H9 (cell line): Measurements from ENCODE around the gene SLC35F3. TPM values are rescaled to one million over a fixed set of nuclear protein-coding genes. Genes with fewer than 3 reads are reported as not detected.

Experiments used
- DNase-seq: peaks from one replicate; pipeline ENCODE4 v3.0.0-alpha.2; 2017
- H2AFZ ChIP-seq: one replicate; pipeline ENCODE4 v1.6.1; 2013; ENCODE audit warnings: mild to moderate bottlenecking, low read length, control low read depth, moderate library complexity
- H2AK5ac ChIP-seq: 2 replicates; pipeline ENCODE4 v1.6.1; 2013; ENCODE audit warnings: low read length, control low read depth, mixed read lengths; ENCODE audit not compliant: insufficient read length
- H2BK120ac ChIP-seq: one replicate; pipeline ENCODE4 v1.6.1; 2013; ENCODE audit warnings: low read depth, mild to moderate bottlenecking, low read length, control low read depth, inconsistent platforms; ENCODE audit not compliant: poor library complexity, severe bottlenecking
- H2BK12ac ChIP-seq: 2 replicates; pipeline ENCODE4 v1.6.1; 2013; ENCODE audit warnings: low read length, control low read depth, mixed read lengths, low read depth; ENCODE audit not compliant: insufficient read length
- H2BK15ac ChIP-seq: 2 replicates; pipeline ENCODE4 v1.6.1; 2013; ENCODE audit warnings: low read depth, low read length, control low read depth
- H2BK20ac ChIP-seq: one replicate; pipeline ENCODE4 v1.6.1; 2013; ENCODE audit warnings: low read depth, mild to moderate bottlenecking, low read length, control low read depth, inconsistent platforms; ENCODE audit not compliant: poor library complexity, severe bottlenecking
- H2BK5ac ChIP-seq: 2 replicates; pipeline ENCODE4 v1.6.1; 2013; ENCODE audit warnings: low read length, control low read depth, mixed read lengths; ENCODE audit not compliant: insufficient read length
- H3K14ac ChIP-seq: 2 replicates; pipeline ENCODE4 v1.6.1; 2013; ENCODE audit warnings: low read length, control low read depth; ENCODE audit not compliant: insufficient read depth
- H3K18ac ChIP-seq: 2 replicates; pipeline ENCODE4 v1.6.1; 2013; ENCODE audit warnings: low read depth, mild to moderate bottlenecking, mixed read lengths, low read length, control low read depth; ENCODE audit not compliant: insufficient read length
- H3K23ac ChIP-seq: 2 replicates; pipeline ENCODE4 v1.6.1; 2013; ENCODE audit warnings: low read length, control low read depth, mixed read lengths, low read depth; ENCODE audit not compliant: insufficient read length
- H3K23me2 ChIP-seq: 2 replicates; pipeline ENCODE4 v1.6.1; 2013; ENCODE audit warnings: low read depth, mild to moderate bottlenecking, mixed read lengths, low read length, control low read depth; ENCODE audit not compliant: insufficient read length, poor library complexity, severe bottlenecking
- H3K27ac ChIP-seq: 2 replicates; pipeline ENCODE4 v1.5.1; 2013; ENCODE audit warnings: low read length, control low read depth, mixed read lengths, low read depth; ENCODE audit not compliant: insufficient read length
- H3K27me3 ChIP-seq: 2 replicates; pipeline ENCODE4 v1.6.1; 2013; ENCODE audit warnings: low read length, control low read depth, inconsistent platforms; ENCODE audit not compliant: insufficient read depth
- H3K4ac ChIP-seq: 2 replicates; pipeline ENCODE4 v1.6.1; 2013; ENCODE audit warnings: low read depth, mild to moderate bottlenecking, control low read depth, inconsistent platforms, low read length, moderate library complexity
- H3K4me1 ChIP-seq: 2 replicates; pipeline ENCODE4 v1.6.1; 2013; ENCODE audit warnings: low read length, control low read depth, inconsistent platforms; ENCODE audit not compliant: insufficient read depth
- H3K4me2 ChIP-seq: 2 replicates; pipeline ENCODE4 v1.6.1; 2013; ENCODE audit warnings: low read length, control low read depth, mixed read lengths; ENCODE audit not compliant: insufficient read length, insufficient read depth
- H3K56ac ChIP-seq: 2 replicates; pipeline ENCODE4 v1.6.1; 2013; ENCODE audit warnings: low read depth, mild to moderate bottlenecking, mixed read lengths, low read length, control low read depth; ENCODE audit not compliant: insufficient read length
- H3K79me1 ChIP-seq: 2 replicates; pipeline ENCODE4 v1.6.1; 2013; ENCODE audit warnings: low read depth, mild to moderate bottlenecking, moderate library complexity, low read length, control low read depth, inconsistent platforms; ENCODE audit not compliant: insufficient read depth, poor library complexity, severe bottlenecking
- H3K79me2 ChIP-seq: 2 replicates; pipeline ENCODE4 v1.6.1; 2013; ENCODE audit warnings: low read length, control low read depth, inconsistent platforms; ENCODE audit not compliant: insufficient read depth
- H3K9ac ChIP-seq: 2 replicates; pipeline ENCODE4 v1.6.1; 2013; ENCODE audit warnings: low read length, control low read depth, mixed read lengths; ENCODE audit not compliant: insufficient read length; ENCODE audit errors: extremely low read depth
- H3K9me3 ChIP-seq: one replicate; pipeline ENCODE4 v1.6.1; 2013; ENCODE audit warnings: low read depth, low read length, inconsistent platforms; ENCODE audit not compliant: control insufficient read depth
- H3T11ph ChIP-seq: one replicate; pipeline ENCODE4 v1.6.1; 2013; ENCODE audit warnings: mild to moderate bottlenecking, low read length, control low read depth, inconsistent platforms
- H4K20me1 ChIP-seq: one replicate; pipeline ENCODE4 v1.6.1; 2013; ENCODE audit not compliant: control insufficient read depth, insufficient read length, insufficient read depth
- H4K5ac ChIP-seq: 2 replicates; pipeline ENCODE4 v1.6.1; 2013; ENCODE audit warnings: low read depth, mild to moderate bottlenecking, mixed read lengths, low read length, control low read depth; ENCODE audit not compliant: insufficient read length
- H4K8ac ChIP-seq: replicated peaks from 2 replicates; pipeline ENCODE4 v1.6.1; 2013; ENCODE audit warnings: low read length, control low read depth, mixed read lengths, low read depth; ENCODE audit not compliant: insufficient read length
- H4K91ac ChIP-seq: 2 replicates; pipeline ENCODE4 v1.6.1; 2013; ENCODE audit warnings: low read depth, mild to moderate bottlenecking, moderate library complexity, mixed read lengths, low read length, control low read depth; ENCODE audit not compliant: insufficient read length
- H3K27ac Mint-ChIP-seq, 3 experiments: 2 replicates in 2 of 3; 3 replicates in 1 of 3; pipeline ENCODE4 v1.8.0; 2020 to 2021; ENCODE audit warnings: mixed read lengths in 3 of 3, mild to moderate bottlenecking in 1 of 3, moderate library complexity in 1 of 3
- H3K27me3 Mint-ChIP-seq: 2 replicates; pipeline ENCODE4 v1.8.0; 2021; ENCODE audit warnings: low read depth, mild to moderate bottlenecking, moderate library complexity, mixed read lengths
- H3K36me3 Mint-ChIP-seq, 3 experiments: 2 replicates in 2 of 3; 3 replicates in 1 of 3; pipeline ENCODE4 v1.8.0; 2020 to 2021; ENCODE audit warnings: low read depth in 3 of 3, mixed read lengths in 3 of 3; ENCODE audit not compliant: insufficient read depth in 1 of 3
- H3K4me1 Mint-ChIP-seq, 2 experiments: 2 replicates each; pipeline ENCODE4 v1.8.0; 2020; ENCODE audit warnings: mixed read lengths in 2 of 2
- H3K4me3 Mint-ChIP-seq, 2 experiments: 2 replicates in 1 of 2; 3 replicates in 1 of 2; pipeline ENCODE4 v1.8.0; 2020 to 2021; ENCODE audit warnings: mild to moderate bottlenecking in 2 of 2, mixed read lengths in 2 of 2, moderate library complexity in 1 of 2
- H3K9me3 Mint-ChIP-seq, 2 experiments: 2 replicates in 1 of 2; 3 replicates in 1 of 2; pipeline ENCODE4 v1.8.0; 2020; ENCODE audit warnings: mild to moderate bottlenecking in 2 of 2, mixed read lengths in 2 of 2, moderate library complexity in 1 of 2
- CTCF ChIP-seq: fragments of 200-600 bp; sonication (generic); conservative IDR thresholded peaks from 3 replicates; pipeline ENCODE4 v1.8.0; 2021; ENCODE audit warnings: antibody characterized with exemption, mild to moderate bottlenecking
- WGBS: extraction: QIAGEN DNeasy Blood & Tissue Kit; methylation state at CpG from one replicate; pipeline ENCODE4 v1.1.7; 2013; ENCODE audit warnings: missing lambda C conversion rate, low lambda C conversion rate, mixed read lengths; ENCODE audit not compliant: insufficient read length; ENCODE audit errors: extremely low coverage; 5-methylcytosine and 5-hydroxymethylcytosine counted together
- total RNA-seq: library from RNA; stranded (reverse); gene quantifications from 2 replicates; pipeline ENCODE4 v1.2.1, GENCODE V29; 2021

Gene SLC35F3
- total RNA-seq, 1 experiment from 2014 or later = 0.81 TPM

GRCh38 chr1:234123867-234124266 is 219.4 kb downstream of the SLC35F3 start:
- H4K91ac ChIP-seq = no peak overlapping the region
- H4K20me1 ChIP-seq = no peaks in the 10 kb centered on the region
- no peaks in the 10 kb centered on the region for H3K79me1 ChIP-seq
- H3K9me3 ChIP-seq = no peaks in the 10 kb centered on the region
- H2AK5ac ChIP-seq = no peak overlapping the region
- no peak overlapping the region for H2BK120ac ChIP-seq
- H4K8ac ChIP-seq = no peak overlapping the region
- H3K23me2 ChIP-seq = no peaks in the 10 kb centered on the region
- H2BK12ac ChIP-seq = no peak overlapping the region
- H3K4ac ChIP-seq = no peak overlapping the region
- H4K5ac ChIP-seq = no peak overlapping the region
- H3K14ac ChIP-seq = no peak overlapping the region
- no peaks in the 10 kb centered on the region for H3K27me3 ChIP-seq
- no peaks in the 10 kb centered on the region for H3K4me1 ChIP-seq
- H3K23ac ChIP-seq = no peak overlapping the region
- no peak for TF ChIP-seq CTCF
- peaks cover 2 to 3% of the 10 kb centered on the region in 2 experiments; a peak in 2 of 5 replicates for H3K9me3 Mint-ChIP-seq
- H3K79me2 ChIP-seq = no peaks in the 10 kb centered on the region
- no peak overlapping the region for H2AFZ ChIP-seq
- no peak for DNase-seq
- no peak overlapping the region for H3T11ph ChIP-seq
- no peak overlapping the region for H3K18ac ChIP-seq
- H3K4me1 Mint-ChIP-seq = peaks cover 6% of the 10 kb centered on the region in 2 experiments
- WGBS = no CpG with 5 or more reads among the region's 5 CpGs
- H3K27me3 Mint-ChIP-seq = peaks cover 20% of the 10 kb centered on the region
- no peak overlapping the region for H3K4me2 ChIP-seq
- H3K9ac ChIP-seq = no peak overlapping the region
- no peaks in the 10 kb centered on the region for H3K36me3 Mint-ChIP-seq
- no peak overlapping the region for H2BK15ac ChIP-seq
- no peak overlapping the region for H3K27ac Mint-ChIP-seq
- no peak overlapping the region for H3K4me3 Mint-ChIP-seq
- H2BK5ac ChIP-seq = no peak overlapping the region
- H2BK20ac ChIP-seq = no peak overlapping the region
- no peak overlapping the region for H3K27ac ChIP-seq
- H3K56ac ChIP-seq = no peak overlapping the region
